Astrocyte of the cerebellum (primary cell): Measurements from ENCODE around the gene C1QL3.

Experiments
- DNase-seq: peaks from one replicate; pipeline ENCODE4 v3.0.0-alpha.2; 2011; ENCODE audit warnings: low read depth
- H3K4me3 ChIP-seq: 2 replicates; pipeline ENCODE4 v1.5.1; 2011; ENCODE audit warnings: mild to moderate bottlenecking, low read depth, low read length, moderate library complexity
- in situ Hi-C: cut with HindIII; loops from 2 replicates; pipeline ENCODE4 v1.10.0; 2017; ENCODE audit warnings: low sequenced_read_pairs
- TF ChIP-seq, protein P1 (sequence below): IDR thresholded peaks from 2 replicates; pipeline ENCODE4 v1.5.1; 2012; ENCODE audit warnings: low read length, low read depth, moderate library complexity, mild to moderate bottlenecking; ENCODE audit errors: missing control alignments

C1QL3 gene

DNA sequence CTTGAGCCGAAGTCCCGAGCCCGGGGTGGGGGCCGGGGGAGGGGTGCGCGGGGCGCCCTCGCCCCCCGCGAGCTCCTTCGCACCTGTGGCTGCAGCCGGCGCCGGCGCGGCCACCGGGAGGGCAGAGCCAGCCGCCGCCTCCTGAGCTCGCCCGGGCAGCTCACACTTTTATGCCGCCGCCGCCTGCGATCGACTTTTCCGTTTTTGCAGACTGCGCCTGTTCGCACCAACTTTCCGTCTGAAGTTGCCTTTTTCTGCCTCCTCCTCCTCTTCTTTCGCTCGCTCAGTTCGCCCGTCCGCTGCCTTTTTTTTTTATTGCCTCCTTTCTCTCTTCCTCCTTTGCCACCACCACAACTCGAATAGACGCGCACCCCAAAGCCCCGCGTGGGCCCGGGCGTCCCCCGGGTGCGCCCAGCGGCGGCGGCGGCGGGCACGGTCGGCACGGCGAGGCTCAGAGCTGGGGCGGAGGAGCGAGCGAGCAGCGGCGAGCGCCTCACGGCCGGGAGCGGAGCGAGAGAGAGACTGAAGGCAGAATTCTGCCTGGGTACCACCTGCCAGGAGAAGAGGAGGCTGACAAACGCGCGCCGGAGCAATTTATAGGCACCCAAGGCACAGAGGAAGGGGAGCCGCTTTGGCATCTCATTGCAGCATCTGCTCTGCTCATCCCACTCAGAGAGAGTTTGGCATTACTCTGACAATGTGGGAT lies at the start of gene C1QL3:
C1QL3 (minus strand) TSS at position 569 of the 706 bp plus-strand sequence. CDS start 814 bp downstream, outside the sequence.
- DNase-seq = peak; percentile 6
- TF ChIP-seq, protein P1, sequence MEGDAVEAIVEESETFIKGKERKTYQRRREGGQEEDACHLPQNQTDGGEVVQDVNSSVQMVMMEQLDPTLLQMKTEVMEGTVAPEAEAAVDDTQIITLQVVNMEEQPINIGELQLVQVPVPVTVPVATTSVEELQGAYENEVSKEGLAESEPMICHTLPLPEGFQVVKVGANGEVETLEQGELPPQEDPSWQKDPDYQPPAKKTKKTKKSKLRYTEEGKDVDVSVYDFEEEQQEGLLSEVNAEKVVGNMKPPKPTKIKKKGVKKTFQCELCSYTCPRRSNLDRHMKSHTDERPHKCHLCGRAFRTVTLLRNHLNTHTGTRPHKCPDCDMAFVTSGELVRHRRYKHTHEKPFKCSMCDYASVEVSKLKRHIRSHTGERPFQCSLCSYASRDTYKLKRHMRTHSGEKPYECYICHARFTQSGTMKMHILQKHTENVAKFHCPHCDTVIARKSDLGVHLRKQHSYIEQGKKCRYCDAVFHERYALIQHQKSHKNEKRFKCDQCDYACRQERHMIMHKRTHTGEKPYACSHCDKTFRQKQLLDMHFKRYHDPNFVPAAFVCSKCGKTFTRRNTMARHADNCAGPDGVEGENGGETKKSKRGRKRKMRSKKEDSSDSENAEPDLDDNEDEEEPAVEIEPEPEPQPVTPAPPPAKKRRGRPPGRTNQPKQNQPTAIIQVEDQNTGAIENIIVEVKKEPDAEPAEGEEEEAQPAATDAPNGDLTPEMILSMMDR = no peak
- H3K4me3 ChIP-seq = peak within 1 kb of the TSS; percentile 30
- in situ Hi-C loops = no loop called here

DNA sequence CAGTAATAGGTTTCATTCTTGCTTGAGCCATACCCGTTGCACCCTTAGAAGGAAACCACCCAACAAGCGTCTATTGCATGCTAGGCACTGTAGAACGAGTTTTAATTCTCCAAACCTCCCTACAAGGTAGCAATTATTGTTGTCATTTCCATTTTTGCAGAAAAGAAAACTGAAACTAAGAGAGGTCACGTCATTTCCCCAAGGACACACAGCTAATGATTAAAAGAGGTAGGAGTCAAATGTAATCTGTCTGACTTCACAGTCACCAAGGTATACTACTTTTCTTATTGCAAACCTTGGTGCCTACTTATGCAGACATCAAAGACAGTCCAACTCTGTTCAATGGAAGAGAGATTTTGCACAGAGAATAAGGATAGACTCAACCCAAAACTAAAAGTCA lies 49.1 kb upstream of the C1QL3 start:
- in situ Hi-C loops = no loop called here
- no peak for DNase-seq
- TF ChIP-seq, protein P1 = no peak
- no peak overlapping the region for H3K4me3 ChIP-seq

DNA sequence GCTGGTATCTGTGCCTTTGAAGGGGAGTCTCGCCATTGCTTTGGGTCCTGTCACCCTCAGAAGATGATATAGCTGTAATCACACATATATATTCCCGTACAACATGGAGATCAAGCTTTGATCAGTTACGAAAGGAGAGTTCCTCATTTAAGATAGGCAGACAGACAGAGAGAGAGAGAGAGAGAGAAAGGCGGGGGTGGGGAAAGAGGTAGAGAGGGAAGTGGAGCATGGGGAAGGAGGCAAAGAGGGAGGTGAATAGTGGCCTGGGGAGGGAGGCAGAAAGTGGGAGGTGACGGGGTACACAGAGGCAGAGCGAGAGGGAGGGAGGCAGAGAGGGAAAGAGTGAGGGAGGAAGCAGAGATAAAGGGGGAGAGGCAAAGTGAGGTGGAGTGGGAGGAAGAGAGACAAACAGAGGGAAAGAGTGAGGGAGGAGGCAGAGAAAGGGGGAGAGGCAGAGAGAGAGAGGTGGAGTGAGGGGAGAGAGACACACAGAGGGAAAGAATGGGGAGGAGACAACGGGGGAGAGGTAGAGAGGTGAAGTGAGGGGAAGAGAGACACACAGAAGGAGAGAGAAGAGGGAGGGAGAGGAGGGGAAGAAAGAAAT lies 44.6 kb upstream of the C1QL3 start:
- no peak overlapping the region for H3K4me3 ChIP-seq
- TF ChIP-seq, protein P1 = no peak
- DNase-seq = no peak
- in situ Hi-C loops = no loop called here

DNA sequence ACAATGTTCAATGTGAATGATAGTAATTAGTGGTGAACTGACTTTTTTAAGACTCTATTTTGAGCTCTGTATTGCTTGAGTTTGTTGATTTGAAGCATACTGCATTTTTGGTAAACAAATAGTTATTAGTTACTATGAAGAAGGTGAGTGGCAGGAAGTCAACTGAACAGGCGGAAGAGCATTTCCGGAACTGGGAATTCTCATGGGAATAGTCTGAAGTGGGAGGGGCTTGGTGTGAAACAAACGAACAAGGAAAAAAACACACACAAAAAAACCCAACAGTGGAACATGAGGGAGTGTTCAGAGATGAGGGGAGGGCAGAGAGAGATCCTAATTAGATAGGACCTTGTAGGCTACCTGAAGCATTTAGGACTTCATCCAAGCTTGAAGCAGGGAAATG lies 43.9 kb upstream of the C1QL3 start:
- in situ Hi-C loops = no loop called here
- no peak overlapping the region for H3K4me3 ChIP-seq
- TF ChIP-seq, protein P1 = no peak
- no peak for DNase-seq

DNA sequence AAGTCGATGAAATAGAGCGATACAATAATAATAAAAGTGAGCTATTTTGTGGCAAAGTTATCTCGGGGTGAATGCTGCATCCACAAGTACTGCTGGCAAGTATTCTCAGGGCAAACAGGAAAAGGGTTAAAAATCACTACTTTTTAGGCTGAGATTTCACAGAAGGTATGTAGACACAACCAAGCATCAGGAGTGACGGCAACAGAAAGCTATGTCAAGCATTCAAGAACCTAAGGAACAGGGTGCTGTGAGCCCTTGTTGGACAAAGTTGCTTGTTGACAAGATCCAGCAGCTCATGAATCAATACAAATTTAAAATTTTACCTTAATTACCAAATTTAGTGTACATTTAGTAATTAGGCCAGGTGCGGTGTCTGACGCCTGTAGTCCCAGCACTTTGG lies 41.2 kb upstream of the C1QL3 start:
- TF ChIP-seq, protein P1 = no peak
- H3K4me3 ChIP-seq = no peak overlapping the region
- no peak for DNase-seq
- in situ Hi-C loops = no loop called here

DNA sequence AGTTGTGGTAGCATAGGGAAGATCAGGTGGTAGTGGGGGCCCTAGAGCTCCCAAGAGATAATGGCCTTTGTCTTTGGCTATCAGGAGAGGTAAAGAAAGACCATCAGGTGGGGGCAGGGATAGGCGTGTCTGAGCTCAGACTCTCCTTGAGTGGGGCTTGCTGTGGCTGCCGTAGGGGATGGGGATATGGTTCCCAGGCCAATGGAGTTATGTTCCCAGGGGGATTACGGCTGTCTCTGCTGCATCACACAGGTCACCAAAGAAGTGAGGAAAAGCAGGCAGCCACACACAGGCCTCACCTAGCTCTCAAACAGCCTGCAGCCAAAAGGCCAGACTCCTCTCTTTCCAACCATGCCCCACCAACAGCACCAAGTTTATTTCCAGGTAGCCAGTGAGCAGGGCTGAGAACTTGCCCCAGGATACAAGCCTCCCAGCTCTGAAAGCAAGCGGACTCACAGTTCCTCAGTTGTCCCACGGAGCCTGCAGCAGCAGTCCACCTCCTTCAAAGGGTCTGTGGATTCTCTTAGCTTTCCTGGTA lies 37.6 kb upstream of the C1QL3 start:
- TF ChIP-seq, protein P1 = no peak
- DNase-seq = no peak
- in situ Hi-C loops = no loop called here
- no peak overlapping the region for H3K4me3 ChIP-seq
